Psoas muscle (tissue), 8 donors: ENCODE measurements around the gene MAML2. TPM values are rescaled to one million over a fixed set of nuclear protein-coding genes. Genes with fewer than 3 reads are reported as not detected.

Source experiments
- ATAC-seq, 4 donors: fragments of 200-7000 bp; cut with Tn5 transposase; one replicate each; pipeline ENCODE4 v1.9.1; 2020; ENCODE audit warnings: moderate library complexity in 3 of 4, mild to moderate bottlenecking in 2 of 4
- DNase-seq, 2 donors: peaks; one replicate each; pipeline ENCODE4 v3.0.0-alpha.2; 2020
- H3K27ac ChIP-seq: fragments of 200-600 bp; one replicate; pipeline ENCODE4 v1.8.0; 2022
- H3K27me3 ChIP-seq, 3 donors: fragments of 200-600 bp in 1 of 3; one replicate each; pipeline versions ENCODE4 v1.6.1 to v1.8.0; 2013 to 2022; ENCODE audit warnings: low read length in 2 of 3, mild to moderate bottlenecking in 2 of 3, moderate library complexity in 1 of 3; ENCODE audit not compliant: insufficient read depth in 3 of 3
- H3K36me3 ChIP-seq, 2 donors: fragments of 200-600 bp in 1 of 2; one replicate each; pipeline versions ENCODE4 v1.6.1 to v1.8.0; 2013 to 2022; ENCODE audit warnings: low read depth in 1 of 2, mild to moderate bottlenecking in 1 of 2, moderate library complexity in 1 of 2; ENCODE audit not compliant: insufficient read depth in 1 of 2
- H3K4me1 ChIP-seq: fragments of 200-600 bp; one replicate; pipeline ENCODE4 v1.8.0; 2022
- H3K4me3 ChIP-seq: fragments of 200-600 bp; one replicate; pipeline ENCODE4 v1.8.0; 2022; ENCODE audit warnings: mild to moderate bottlenecking
- H3K9me3 ChIP-seq: fragments of 200-600 bp; one replicate; pipeline ENCODE4 v1.8.0; 2022
- CTCF ChIP-seq: fragments of 200-600 bp; IDR thresholded peaks from one replicate; pipeline ENCODE4 v1.8.0; 2022; ENCODE audit warnings: antibody characterized with exemption
- WGBS, 3 donors: extraction: QIAGEN DNeasy Blood & Tissue Kit; methylation state at CpG; one replicate each; pipeline versions ENCODE4 v1.1.6 to v1.1.7; 2013; 5-methylcytosine and 5-hydroxymethylcytosine counted together
- intact Hi-C, 2 donors: fragments of 100-400 bp; cut with DNase I; formaldehyde crosslinking; loops; one replicate each; pipeline versions ENCODE4 v1.11.0 to v1.14.2; 2022
- polyA plus RNA-seq, 3 donors: library from polyadenylated mRNA; stranded (reverse); fragments of 200-250 nt; gene quantifications; one replicate each; pipeline ENCODE4 v1.2.3, GENCODE V29; 2013
- total RNA-seq, 4 donors: library from RNA; stranded (reverse); fragmentation: NEBNext Ultra II Directional in 2 of 4; extraction: Animal tissue kit (Norgen Biotek cat#: 25700) in 2 of 4; gene quantifications; one replicate each; pipeline versions ENCODE4 v1.2.1 to v1.2.4, GENCODE V29; 2021 to 2023
- donor health status: healthy with polysubstance abuse.
- donor health status: DM: no; HTN: no; CAD: no; lungs with moderate emphysema.
- donor health status: Bipolar disorder and iron deficiency.
- donor health status: healthy.
- donor health status: DM: yes; HTN: yes; CAD: no.
- donor health status: DM: no; HTN: no; CAD: no.
- donor health status: DM: no; HTN: no; CAD: no.
- donor health status: DM: yes; HTN: yes; CAD: no.

Gene MAML2
- total and polyA plus RNA-seq, 7 donors: 0.39 to 3.7 (median 1.5) TPM

- Histone ChIP-seq H3K36me3 (no peaks in the 10 kb centered on the region), H3K4me1 (no peaks in the 10 kb centered on the region), H3K27me3 (no peaks in the 10 kb centered on the region), H3K4me3 (no peak overlapping the region), H3K27ac (no peak overlapping the region), H3K9me3 (no peaks in the 10 kb centered on the region)
- TF ChIP-seq CTCF: no peak
- intact Hi-C loops: no loop called here
- DNase-seq (no peak), ATAC-seq (no peak)
- 73 to 97% (median 85%) methylated on average over 1 of the region's 1 CpG for WGBS, 3 donors
Observed at GRCh38 chr11:96051820-96052219, 291.2 kb downstream of the MAML2 start.

- H3K36me3 ChIP-seq: no peaks in the 10 kb centered on the region
- no peak for DNase-seq
- ATAC-seq: no peak
- no peak overlapping the region for H3K27ac ChIP-seq
- intact Hi-C loops: no loop called here
- WGBS, 3 donors: 82 to 96% (median 87%) methylated on average over 1 of the region's 1 CpG
- no peaks in the 10 kb centered on the region for H3K9me3 ChIP-seq
- no peaks in the 10 kb centered on the region for H3K27me3 ChIP-seq
- H3K4me3 ChIP-seq: no peak overlapping the region
- no peaks in the 10 kb centered on the region for H3K4me1 ChIP-seq
- no peak for TF ChIP-seq CTCF
Observed at GRCh38 chr11:96050435-96051182, 292.4 kb downstream of the MAML2 start.

- Histone ChIP-seq H3K36me3 (no peaks in the 10 kb centered on the region), H3K27ac (no peak overlapping the region), H3K27me3 (no peaks in the 10 kb centered on the region), H3K4me3 (no peak overlapping the region), H3K9me3 (no peaks in the 10 kb centered on the region), H3K4me1 (no peaks in the 10 kb centered on the region)
- no peak for ATAC-seq
- intact Hi-C loops: loop anchor here in 1 of 2 donors (2.0 kb wide), 1 partner anchor 35 kb away; no protein-coding TSS in a partner anchor
- no peak for TF ChIP-seq CTCF
- WGBS, 3 donors: 81 to 88% (median 84%) methylated on average over 2 of the region's 2 CpGs
- no peak for DNase-seq
Observed at GRCh38 chr11:96049426-96049825, 293.6 kb downstream of the MAML2 start.

- intact Hi-C loops: no loop called here
- H3K9me3 ChIP-seq: no peaks in the 10 kb centered on the region
- H3K4me3 ChIP-seq: peak overlapping the region; percentile 24
- H3K4me1 ChIP-seq: no peaks in the 10 kb centered on the region
- no peak for TF ChIP-seq CTCF
- H3K36me3 ChIP-seq: no peaks in the 10 kb centered on the region
- peak in 1 of 2 donors; percentile 29 for DNase-seq
- H3K27me3 ChIP-seq: no peaks in the 10 kb centered on the region
- WGBS, 3 donors: 16 to 21% (median 19%) methylated on average over 11 of the region's 11 CpGs
- H3K27ac ChIP-seq: no peak overlapping the region
- ATAC-seq: peak in 1 of 4 donors; percentile 27
Observed at GRCh38 chr11:96045622-96046456, 297.2 kb downstream of the MAML2 start.
